Keratinocyte (primary cell): ENCODE results near the gene TAS2R46. TPM values are rescaled to one million over a fixed set of nuclear protein-coding genes. Genes with fewer than 3 reads are reported as not detected.
"Not testable (repeated sequence)": the region's sequence is repeated elsewhere in the genome, so short reads cannot be mapped to it uniquely, and the experiment has no call there.

Source experiments
- DNase-seq: peaks from one replicate; pipeline ENCODE4 v3.0.0-alpha.2; 2011; ENCODE audit warnings: low read depth, missing footprints, low spot score
- FAIRE-seq: peaks from 2 replicates; lab custom pipeline; 2011; peaks lifted over from hg19 to GRCh38; lab: Jason Lieb, UNC
- H2AFZ ChIP-seq: 2 replicates; pipeline ENCODE4 v1.6.0; 2012; ENCODE audit warnings: low read length, control low read depth, inconsistent platforms; ENCODE audit not compliant: control insufficient read depth
- H3K27ac ChIP-seq: 2 replicates; pipeline ENCODE4 v1.5.1; 2011; ENCODE audit warnings: low read length; ENCODE audit not compliant: control insufficient read depth, insufficient read depth
- H3K27me3 ChIP-seq: 3 replicates; pipeline ENCODE4 v1.6.0; 2011; ENCODE audit warnings: low read length; ENCODE audit not compliant: control insufficient read depth, insufficient read depth; ENCODE audit errors: extremely low read depth
- H3K36me3 ChIP-seq, 2 experiments: 2 replicates in 1 of 2; 3 replicates in 1 of 2; pipeline ENCODE4 v1.5.1; 2011; ENCODE audit warnings: low read length in 2 of 2, mild to moderate bottlenecking in 1 of 2; ENCODE audit not compliant: control insufficient read depth in 2 of 2, insufficient read depth in 2 of 2; ENCODE audit errors: extremely low read depth in 1 of 2
- H3K4me1 ChIP-seq: 3 replicates; pipeline ENCODE4 v1.5.1; 2011; ENCODE audit warnings: low read length; ENCODE audit not compliant: control insufficient read depth, insufficient read depth; ENCODE audit errors: extremely low read depth
- H3K4me2 ChIP-seq: 3 replicates; pipeline ENCODE4 v1.6.0; 2011; ENCODE audit warnings: low read depth, low read length; ENCODE audit not compliant: control insufficient read depth, insufficient read depth; ENCODE audit errors: extremely low read depth
- H3K4me3 ChIP-seq, 3 experiments: fragments of 200-600 bp in 1 of 3; sonication (generic) in 1 of 3; 2 replicates in 2 of 3; 3 replicates in 1 of 3; pipeline ENCODE4 v1.5.1; 2011 to 2016; ENCODE audit warnings: low read length in 3 of 3, mild to moderate bottlenecking in 3 of 3, control low read depth in 2 of 3, inconsistent platforms in 1 of 3, low read depth in 1 of 3, mixed read lengths in 1 of 3, mixed run types in 1 of 3, moderate library complexity in 1 of 3; ENCODE audit not compliant: control insufficient read depth in 2 of 3, insufficient read depth in 2 of 3; ENCODE audit errors: extremely low read depth in 1 of 3
- H3K79me2 ChIP-seq: 2 replicates; pipeline ENCODE4 v1.6.0; 2012; ENCODE audit warnings: low read length; ENCODE audit not compliant: control insufficient read depth, insufficient read depth
- H3K9ac ChIP-seq: 3 replicates; pipeline ENCODE4 v1.6.0; 2011; ENCODE audit warnings: low read length; ENCODE audit not compliant: control insufficient read depth, insufficient read depth; ENCODE audit errors: extremely low read depth
- H3K9me1 ChIP-seq: 3 replicates; pipeline ENCODE4 v1.6.0; 2011; ENCODE audit warnings: low read length; ENCODE audit not compliant: control insufficient read depth, insufficient read depth; ENCODE audit errors: extremely low read depth
- H3K9me3 ChIP-seq: 2 replicates; pipeline ENCODE4 v1.5.1; 2012; ENCODE audit warnings: low read depth, low read length; ENCODE audit not compliant: control insufficient read depth
- H4K20me1 ChIP-seq: 3 replicates; pipeline ENCODE4 v1.6.0; 2011; ENCODE audit warnings: low read length; ENCODE audit not compliant: control insufficient read depth, insufficient read depth; ENCODE audit errors: extremely low read depth
- CTCF ChIP-seq, 3 experiments: IDR thresholded peaks in 1 of 3; conservative IDR thresholded peaks in 1 of 3; optimal IDR thresholded peaks in 1 of 3; 2 replicates in 2 of 3; 3 replicates in 1 of 3; pipeline versions ENCODE3 to v1.5.1; 2011; ENCODE audit warnings: low read length in 3 of 3, mild to moderate bottlenecking in 3 of 3, moderate library complexity in 2 of 3, control low read depth in 1 of 3, inconsistent platforms in 1 of 3; ENCODE audit not compliant: insufficient read depth in 2 of 3; ENCODE audit errors: extremely low read depth in 1 of 3
- EZH2 ChIP-seq: IDR thresholded peaks from one replicate; pipeline ENCODE4 v1.6.1; 2012; ENCODE audit warnings: inconsistent platforms, mild to moderate bottlenecking, low read length, moderate library complexity
- dilution Hi-C: fragments of 300-500 bp; cut with MboI; formaldehyde crosslinking; loops from one replicate; pipeline ENCODE4 v1.7.0; 2020; ENCODE audit warnings: low sequenced_read_pairs; ENCODE audit not compliant: extremely low pct_ligation_motif_present
- polyA minus RNA-seq, 3 experiments: library from RNA; depleted of rRNA, polyadenylated mRNA; stranded (reverse); fragments of >200 nt; gene quantifications; 1 replicate in 1 of 3; 2 replicates in 1 of 3; 3 replicates in 1 of 3; pipeline ENCODE4 v1.2.3, GENCODE V29; 2011
- polyA plus RNA-seq, 5 experiments: library from polyadenylated mRNA; depleted of rRNA in 3 of 5; stranded (reverse) in 3 of 5; stranded (forward) in 1 of 5; unstranded in 1 of 5; fragments of >200 nt; gene quantifications; 1 replicate in 1 of 5; 2 replicates in 3 of 5; 3 replicates in 1 of 5; pipeline versions ENCODE4 v1.2.1 to v1.2.3, GENCODE V29; 2011 to 2012; ENCODE audit warnings: missing spikeins in 2 of 5, low read depth in 1 of 5, low replicate concordance in 1 of 5

Gene TAS2R46
- polyA plus RNA-seq (0.10 to 0.13 TPM in 2 of 3 replicates, not detected in the other), polyA minus RNA-seq (5.7 to 12.5 TPM in 2 of 3 replicates, not detected in the other)
- polyA plus RNA-seq (2011; ENCODE audit: low read depth), result not detected
- polyA plus RNA-seq (2011; cell fraction: cytosol; rRNA removed), result not detected in 2 replicates
- polyA plus RNA-seq (2011; cell fraction: nucleus; rRNA removed), result 0.56 and 1.0 TPM in 2 replicates
- not detected in 2 replicates for polyA plus RNA-seq (2012; ENCODE audit: low replicate concordance)
- not detected for polyA minus RNA-seq (2011; cell fraction: cytosol; rRNA and poly(A)+ RNA removed)
- polyA minus RNA-seq (2011; cell fraction: nucleus; rRNA and poly(A)+ RNA removed), result 15.9 and 27.8 TPM in 2 replicates

- DNase-seq, H4K20me1 ChIP-seq, H3K79me2 ChIP-seq, H3K36me3 ChIP-seq, H3K4me1 ChIP-seq, H3K9me3 ChIP-seq, H3K9ac ChIP-seq, FAIRE-seq, H3K27me3 ChIP-seq, dilution Hi-C loops, H3K4me3 ChIP-seq, H3K9me1 ChIP-seq, H3K4me2 ChIP-seq, H2AFZ ChIP-seq, H3K27ac ChIP-seq: not testable (repeated sequence)
These were observed at the start of gene TAS2R46 for GRCh38 chr12:11062194-11062593. Gene TAS2R46 (minus strand): TSS chr12:11062294. CDS start chr12:11062294, 0 bp downstream.

GRCh38 chr12:11111213-11111612, 49.1 kb upstream of the TAS2R46 start:
- H3K36me3 ChIP-seq, H3K27me3 ChIP-seq, H2AFZ ChIP-seq, DNase-seq, H3K4me3 ChIP-seq, H3K4me2 ChIP-seq, H3K9ac ChIP-seq, H3K4me1 ChIP-seq, H3K27ac ChIP-seq, H4K20me1 ChIP-seq, dilution Hi-C loops, FAIRE-seq, H3K9me1 ChIP-seq, H3K9me3 ChIP-seq: not testable (repeated sequence)
- peaks cover 59% of the 10 kb centered on the region for H3K79me2 ChIP-seq

- Histone ChIP-seq H3K4me2 (no peak overlapping the region), H3K9me3 (no peaks in the 10 kb centered on the region), H3K9ac (no peak overlapping the region), H3K4me1 (no peaks in the 10 kb centered on the region), H3K27ac (no peak overlapping the region), H3K79me2 (peaks cover 40% of the 10 kb centered on the region), H3K27me3 (no peaks in the 10 kb centered on the region), H2AFZ (no peak overlapping the region), H3K9me1 (no peaks in the 10 kb centered on the region), H3K4me3 (no peak overlapping the region), H3K36me3 (peaks cover 0 to 4% of the 10 kb centered on the region in 2 experiments), H4K20me1 (no peaks in the 10 kb centered on the region)
- TF ChIP-seq EZH2, result no peak
- no peak for TF ChIP-seq CTCF (optimal IDR thresholded peaks at IDR 0.05 in 1 of 3, IDR thresholded peaks at IDR 0.05 in 1 of 3, conservative IDR thresholded peaks at IDR 0.05 in 1 of 3; ENCODE audit: extremely low read depth in 1 of 3, insufficient read depth in 2 of 3, low read length in 3 of 3)
- dilution Hi-C loops, result no loop called here
- no peak for FAIRE-seq
- DNase-seq, result no peak
These were observed 46.8 kb upstream of the TAS2R46 start for GRCh38 chr12:11108862-11109261.
